D721Med (cell line): ENCODE measurements around the gene CACNA1G.

Experiments
- DNase-seq: peaks from one replicate; pipeline ENCODE4 v3.0.0; 2011; ENCODE audit warnings: low spot score; ENCODE audit not compliant: insufficient read length
- FAIRE-seq: peaks from 2 replicates; lab custom pipeline; 2011; peaks lifted over from hg19 to GRCh38; lab: Jason Lieb, UNC
- CTCF ChIP-seq: IDR thresholded peaks from 2 replicates; pipeline ENCODE4 v1.5.1; 2012; ENCODE audit warnings: mild to moderate bottlenecking, control low read depth; ENCODE audit not compliant: insufficient read depth; ENCODE audit errors: missing control alignments

The CACNA1G gene

GRCh38 chr17:50560931-50561745 is 623 bp downstream of the CACNA1G start:
- no peak for TF ChIP-seq CTCF
- no peak for FAIRE-seq
- DNase-seq: no peak

- no peak for DNase-seq
- FAIRE-seq: no peak
- no peak for TF ChIP-seq CTCF
Measured at GRCh38 chr17:50561746-50562141, 1.2 kb downstream of the CACNA1G start.

GRCh38 chr17:50562242-50563091 is 2.0 kb downstream of the CACNA1G start:
- no peak for TF ChIP-seq CTCF
- FAIRE-seq (no peak), DNase-seq (no peak)

- FAIRE-seq (no peak), DNase-seq (no peak)
- peak; percentile 26 for TF ChIP-seq CTCF
Measured at GRCh38 chr17:50563092-50563511, 2.6 kb downstream of the CACNA1G start.

GRCh38 chr17:50564916-50565315 is 4.4 kb downstream of the CACNA1G start:
- no peak for DNase-seq
- FAIRE-seq: no peak

More at GRCh38 chr17:50564916-50565315, 4.4 kb downstream of the CACNA1G start:
- no peak for TF ChIP-seq CTCF
